ENCODE data around the gene MRPL3. TPM values are rescaled to one million over a fixed set of nuclear protein-coding genes. Genes with fewer than 3 reads are reported as not detected.

Gene MRPL3
- total and polyA plus RNA-seq, 2 experiments from 2014 or later, result 159 to 185 TPM

DNA sequence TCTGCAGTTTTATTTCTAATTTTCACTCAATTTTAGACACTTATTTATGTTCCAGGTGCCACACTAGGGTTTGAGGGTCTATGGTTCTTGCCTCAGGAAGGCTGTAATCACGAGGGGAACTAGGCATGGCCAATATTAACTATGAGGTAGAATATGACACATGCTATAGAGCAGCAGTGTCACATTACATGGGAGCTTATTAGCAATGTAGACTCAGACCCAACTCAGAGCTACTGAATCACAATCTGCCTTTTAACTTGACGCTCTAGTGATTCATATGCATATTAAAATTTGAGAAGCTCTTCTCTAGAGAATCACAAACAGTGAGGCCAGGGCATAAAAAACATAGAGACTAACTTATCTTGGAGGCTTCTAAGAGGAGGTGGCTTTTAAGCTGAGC, 32.8 kb upstream of the MRPL3 start (continued):
- TF ChIP-seq, protein P1, sequence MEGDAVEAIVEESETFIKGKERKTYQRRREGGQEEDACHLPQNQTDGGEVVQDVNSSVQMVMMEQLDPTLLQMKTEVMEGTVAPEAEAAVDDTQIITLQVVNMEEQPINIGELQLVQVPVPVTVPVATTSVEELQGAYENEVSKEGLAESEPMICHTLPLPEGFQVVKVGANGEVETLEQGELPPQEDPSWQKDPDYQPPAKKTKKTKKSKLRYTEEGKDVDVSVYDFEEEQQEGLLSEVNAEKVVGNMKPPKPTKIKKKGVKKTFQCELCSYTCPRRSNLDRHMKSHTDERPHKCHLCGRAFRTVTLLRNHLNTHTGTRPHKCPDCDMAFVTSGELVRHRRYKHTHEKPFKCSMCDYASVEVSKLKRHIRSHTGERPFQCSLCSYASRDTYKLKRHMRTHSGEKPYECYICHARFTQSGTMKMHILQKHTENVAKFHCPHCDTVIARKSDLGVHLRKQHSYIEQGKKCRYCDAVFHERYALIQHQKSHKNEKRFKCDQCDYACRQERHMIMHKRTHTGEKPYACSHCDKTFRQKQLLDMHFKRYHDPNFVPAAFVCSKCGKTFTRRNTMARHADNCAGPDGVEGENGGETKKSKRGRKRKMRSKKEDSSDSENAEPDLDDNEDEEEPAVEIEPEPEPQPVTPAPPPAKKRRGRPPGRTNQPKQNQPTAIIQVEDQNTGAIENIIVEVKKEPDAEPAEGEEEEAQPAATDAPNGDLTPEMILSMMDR (conservative IDR thresholded peaks at IDR 0.05; ENCODE audit: low read depth in 2 of 2), result no peak

DNA sequence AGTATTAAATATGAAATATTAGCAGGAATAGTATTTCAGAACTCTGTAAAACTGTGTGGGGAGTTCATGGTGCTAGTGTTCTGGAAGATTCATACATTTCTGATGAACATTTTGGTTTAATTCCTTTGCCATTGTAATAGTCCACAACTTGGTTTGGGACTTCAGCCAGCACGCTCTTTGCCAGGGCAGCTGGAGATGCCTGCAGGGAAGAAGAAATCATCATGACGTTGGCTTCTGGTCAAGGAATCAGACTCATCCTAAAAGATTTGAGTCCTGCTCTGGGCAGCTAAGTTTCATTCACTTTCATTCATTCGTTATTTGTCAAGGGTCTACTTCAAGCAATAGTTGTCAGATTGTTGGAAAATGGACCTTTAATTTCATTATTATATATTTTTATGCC, 32.4 kb upstream of the MRPL3 start:
- Histone ChIP-seq H3K4me3 (no peak overlapping the region; the same call in 1 of the 2 replicates), H3K79me2 (replicated peaks; ENCODE audit: insufficient read depth) (no peaks in the 10 kb centered on the region), H3K27ac (ENCODE audit: low read depth) (no peak overlapping the region), H3K4me1 (ENCODE audit: insufficient read depth) (peaks cover 18% of the 10 kb centered on the region), H3K27me3 (ENCODE audit: insufficient read depth) (no peaks in the 10 kb centered on the region), H4K20me1 (replicated peaks; ENCODE audit: insufficient read depth) (no peaks in the 10 kb centered on the region), H3F3A (replicated peaks; ENCODE audit: low read depth) (no peaks in the 10 kb centered on the region), H3K36me3 (ENCODE audit: insufficient read depth) (no peaks in the 10 kb centered on the region), H3K4me2 (peak overlapping the region; percentile 71), H3K9me2 (ENCODE audit: insufficient read depth) (0 out of 2 replicates have a peak, but pooled peaks cover 4% of the 10 kb centered on the region), H2AFZ (no peak overlapping the region)
- Mint-ChIP-seq H3K27me3 (ENCODE audit: insufficient read depth, low read depth, poor library complexity) (no peaks in the 10 kb centered on the region), H3K9me3 (no peaks in the 10 kb centered on the region), H3K36me3 (ENCODE audit: low read depth) (no peaks in the 10 kb centered on the region), H3K4me3 (no peak overlapping the region), H3K4me1 (peaks cover 21% of the 10 kb centered on the region), H3K27ac (no peak overlapping the region)
- ATAC-seq (no peak), DNase-seq (ENCODE audit: low spot score) (no peak)
- TF ChIP-seq EZH2 (IDR thresholded peaks at IDR 0.05; ENCODE audit: low read depth, unreplicated experiment), result no peak
- TF ChIP-seq POLR2AphosphoS5 (IDR thresholded peaks at IDR 0.05; ENCODE audit: low read depth), result no peak
- TF ChIP-seq CREB1 (CRISPR knock-in tag; IDR thresholded peaks at IDR 0.05; ENCODE audit: low read depth), result no peak
- TF ChIP-seq, protein P1 (conservative IDR thresholded peaks at IDR 0.05; ENCODE audit: low read depth in 2 of 2), result no peak

DNA sequence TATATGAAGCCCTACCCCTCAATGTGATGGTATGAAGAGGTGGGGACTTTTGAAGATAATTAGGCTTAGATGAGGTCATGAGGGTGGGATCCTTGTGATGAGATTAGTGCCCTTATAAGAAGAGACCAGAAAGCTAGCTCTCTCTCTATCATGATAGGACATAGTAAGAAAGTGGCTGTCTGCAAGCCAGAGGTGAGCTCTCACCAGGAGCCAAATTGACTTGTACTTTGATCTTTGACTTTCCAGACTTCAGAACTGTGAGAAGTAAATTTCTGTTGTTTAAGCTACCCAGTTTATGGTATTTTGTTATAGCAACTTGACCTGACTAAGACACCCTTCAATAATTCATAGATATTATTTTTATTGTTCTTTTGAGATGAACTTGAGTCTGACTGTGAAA, 29.9 kb upstream of the MRPL3 start:
- Mint-ChIP-seq H3K9me3 (no peaks in the 10 kb centered on the region), H3K36me3 (ENCODE audit: low read depth) (no peaks in the 10 kb centered on the region), H3K27ac (no peak overlapping the region), H3K4me3 (no peak overlapping the region), H3K27me3 (ENCODE audit: insufficient read depth, low read depth, poor library complexity) (peaks cover 2% of the 10 kb centered on the region), H3K4me1 (peaks cover 21% of the 10 kb centered on the region)
- H3K27ac ChIP-seq (ENCODE audit: low read depth), result no peak overlapping the region
- no peaks in the 10 kb centered on the region for H3K9me2 ChIP-seq (ENCODE audit: insufficient read depth)
- H3F3A ChIP-seq (replicated peaks; ENCODE audit: low read depth), result no peaks in the 10 kb centered on the region
- DNase-seq (ENCODE audit: low spot score), result no peak
- ATAC-seq, result no peak
- no peak overlapping the region for H3K4me3 ChIP-seq
- H3K79me2 ChIP-seq (replicated peaks; ENCODE audit: insufficient read depth), result no peaks in the 10 kb centered on the region
- peaks cover 18% of the 10 kb centered on the region for H3K4me1 ChIP-seq (ENCODE audit: insufficient read depth)
- H3K27me3 ChIP-seq (ENCODE audit: insufficient read depth), result no peaks in the 10 kb centered on the region
- no peak overlapping the region for H3K4me2 ChIP-seq
- H2AFZ ChIP-seq, result no peak overlapping the region
- H3K36me3 ChIP-seq (ENCODE audit: insufficient read depth), result no peaks in the 10 kb centered on the region
- H4K20me1 ChIP-seq (replicated peaks; ENCODE audit: insufficient read depth), result no peaks in the 10 kb centered on the region
- TF ChIP-seq ZNF331 (CRISPR knock-in tag; IDR thresholded peaks at IDR 0.05; ENCODE audit: low read depth) (no peak), CREB1 (CRISPR knock-in tag; IDR thresholded peaks at IDR 0.05; ENCODE audit: low read depth) (no peak), EZH2 (IDR thresholded peaks at IDR 0.05; ENCODE audit: low read depth, unreplicated experiment) (no peak), NANOG (IDR thresholded peaks at IDR 0.05; ENCODE audit: borderline replicate concordance) (no peak), ZNF114 (CRISPR knock-in tag; IDR thresholded peaks at IDR 0.05) (no peak), JUNB (IDR thresholded peaks at IDR 0.05; ENCODE audit: unreplicated experiment) (no peak)
- TF ChIP-seq, protein P2, sequence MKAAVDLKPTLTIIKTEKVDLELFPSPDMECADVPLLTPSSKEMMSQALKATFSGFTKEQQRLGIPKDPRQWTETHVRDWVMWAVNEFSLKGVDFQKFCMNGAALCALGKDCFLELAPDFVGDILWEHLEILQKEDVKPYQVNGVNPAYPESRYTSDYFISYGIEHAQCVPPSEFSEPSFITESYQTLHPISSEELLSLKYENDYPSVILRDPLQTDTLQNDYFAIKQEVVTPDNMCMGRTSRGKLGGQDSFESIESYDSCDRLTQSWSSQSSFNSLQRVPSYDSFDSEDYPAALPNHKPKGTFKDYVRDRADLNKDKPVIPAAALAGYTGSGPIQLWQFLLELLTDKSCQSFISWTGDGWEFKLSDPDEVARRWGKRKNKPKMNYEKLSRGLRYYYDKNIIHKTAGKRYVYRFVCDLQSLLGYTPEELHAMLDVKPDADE (IDR thresholded peaks at IDR 0.05), result no peak
